SK-N-SH (cell line): ENCODE results near the gene AGBL1.

ENCODE experiments used
- JUND ChIP-seq: IDR thresholded peaks from 2 replicates; pipeline ENCODE4 v1.4.0; 2012
- MXI1 ChIP-seq: IDR thresholded peaks from 2 replicates; pipeline ENCODE4 v1.6.1; 2012; ENCODE audit warnings: mild to moderate bottlenecking, low read depth, low read length, improper control_type of control experiment
- RAD21 ChIP-seq: IDR thresholded peaks from 2 replicates; pipeline ENCODE4 v1.6.1; 2012; ENCODE audit warnings: mild to moderate bottlenecking, low read length
- TAF1 ChIP-seq: IDR thresholded peaks from 2 replicates; pipeline ENCODE4 v1.6.1; 2012; ENCODE audit warnings: low read depth, mild to moderate bottlenecking, low read length, moderate library complexity, borderline replicate concordance
- TF ChIP-seq, protein P1 (sequence below): IDR thresholded peaks from 2 replicates; pipeline ENCODE4 v1.6.1; 2012; ENCODE audit warnings: mild to moderate bottlenecking, low read depth, low read length, moderate library complexity
- TF ChIP-seq, protein P2 (sequence below): fragments of 200-600 bp; sonication (generic); IDR thresholded peaks from 2 replicates; pipeline ENCODE4 v1.6.1; 2017; ENCODE audit warnings: antibody characterized with exemption, mild to moderate bottlenecking, moderate library complexity

DNA sequence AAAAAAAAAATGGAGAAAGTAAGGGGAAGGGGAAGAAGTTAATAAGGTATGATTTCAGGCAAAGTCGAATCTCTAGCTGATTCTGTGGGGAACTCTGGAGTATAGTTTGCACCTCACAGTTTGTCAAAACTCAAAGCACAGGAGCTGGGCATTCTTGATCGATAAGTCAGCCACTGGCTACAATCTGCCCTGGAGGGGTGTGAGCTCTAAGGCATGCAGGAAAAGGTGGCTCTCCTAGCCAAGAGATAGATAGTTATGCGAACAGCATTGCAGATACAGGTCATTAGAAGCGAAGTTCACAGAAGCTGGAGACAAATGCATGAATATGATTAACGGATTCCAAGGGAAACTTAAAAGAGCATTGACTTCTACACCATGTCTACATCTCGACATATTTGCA is 952.6 kb downstream of the AGBL1 start:
- TF ChIP-seq, protein P1, sequence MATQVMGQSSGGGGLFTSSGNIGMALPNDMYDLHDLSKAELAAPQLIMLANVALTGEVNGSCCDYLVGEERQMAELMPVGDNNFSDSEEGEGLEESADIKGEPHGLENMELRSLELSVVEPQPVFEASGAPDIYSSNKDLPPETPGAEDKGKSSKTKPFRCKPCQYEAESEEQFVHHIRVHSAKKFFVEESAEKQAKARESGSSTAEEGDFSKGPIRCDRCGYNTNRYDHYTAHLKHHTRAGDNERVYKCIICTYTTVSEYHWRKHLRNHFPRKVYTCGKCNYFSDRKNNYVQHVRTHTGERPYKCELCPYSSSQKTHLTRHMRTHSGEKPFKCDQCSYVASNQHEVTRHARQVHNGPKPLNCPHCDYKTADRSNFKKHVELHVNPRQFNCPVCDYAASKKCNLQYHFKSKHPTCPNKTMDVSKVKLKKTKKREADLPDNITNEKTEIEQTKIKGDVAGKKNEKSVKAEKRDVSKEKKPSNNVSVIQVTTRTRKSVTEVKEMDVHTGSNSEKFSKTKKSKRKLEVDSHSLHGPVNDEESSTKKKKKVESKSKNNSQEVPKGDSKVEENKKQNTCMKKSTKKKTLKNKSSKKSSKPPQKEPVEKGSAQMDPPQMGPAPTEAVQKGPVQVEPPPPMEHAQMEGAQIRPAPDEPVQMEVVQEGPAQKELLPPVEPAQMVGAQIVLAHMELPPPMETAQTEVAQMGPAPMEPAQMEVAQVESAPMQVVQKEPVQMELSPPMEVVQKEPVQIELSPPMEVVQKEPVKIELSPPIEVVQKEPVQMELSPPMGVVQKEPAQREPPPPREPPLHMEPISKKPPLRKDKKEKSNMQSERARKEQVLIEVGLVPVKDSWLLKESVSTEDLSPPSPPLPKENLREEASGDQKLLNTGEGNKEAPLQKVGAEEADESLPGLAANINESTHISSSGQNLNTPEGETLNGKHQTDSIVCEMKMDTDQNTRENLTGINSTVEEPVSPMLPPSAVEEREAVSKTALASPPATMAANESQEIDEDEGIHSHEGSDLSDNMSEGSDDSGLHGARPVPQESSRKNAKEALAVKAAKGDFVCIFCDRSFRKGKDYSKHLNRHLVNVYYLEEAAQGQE: no peak
- TF ChIP-seq, protein P2, sequence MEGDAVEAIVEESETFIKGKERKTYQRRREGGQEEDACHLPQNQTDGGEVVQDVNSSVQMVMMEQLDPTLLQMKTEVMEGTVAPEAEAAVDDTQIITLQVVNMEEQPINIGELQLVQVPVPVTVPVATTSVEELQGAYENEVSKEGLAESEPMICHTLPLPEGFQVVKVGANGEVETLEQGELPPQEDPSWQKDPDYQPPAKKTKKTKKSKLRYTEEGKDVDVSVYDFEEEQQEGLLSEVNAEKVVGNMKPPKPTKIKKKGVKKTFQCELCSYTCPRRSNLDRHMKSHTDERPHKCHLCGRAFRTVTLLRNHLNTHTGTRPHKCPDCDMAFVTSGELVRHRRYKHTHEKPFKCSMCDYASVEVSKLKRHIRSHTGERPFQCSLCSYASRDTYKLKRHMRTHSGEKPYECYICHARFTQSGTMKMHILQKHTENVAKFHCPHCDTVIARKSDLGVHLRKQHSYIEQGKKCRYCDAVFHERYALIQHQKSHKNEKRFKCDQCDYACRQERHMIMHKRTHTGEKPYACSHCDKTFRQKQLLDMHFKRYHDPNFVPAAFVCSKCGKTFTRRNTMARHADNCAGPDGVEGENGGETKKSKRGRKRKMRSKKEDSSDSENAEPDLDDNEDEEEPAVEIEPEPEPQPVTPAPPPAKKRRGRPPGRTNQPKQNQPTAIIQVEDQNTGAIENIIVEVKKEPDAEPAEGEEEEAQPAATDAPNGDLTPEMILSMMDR: no peak
- no peak for TF ChIP-seq TAF1
- TF ChIP-seq JUND: no peak
- TF ChIP-seq MXI1: no peak
- TF ChIP-seq RAD21: no peak
